ENCODE results near the gene OR5V1.

OR5V1 gene

DNA sequence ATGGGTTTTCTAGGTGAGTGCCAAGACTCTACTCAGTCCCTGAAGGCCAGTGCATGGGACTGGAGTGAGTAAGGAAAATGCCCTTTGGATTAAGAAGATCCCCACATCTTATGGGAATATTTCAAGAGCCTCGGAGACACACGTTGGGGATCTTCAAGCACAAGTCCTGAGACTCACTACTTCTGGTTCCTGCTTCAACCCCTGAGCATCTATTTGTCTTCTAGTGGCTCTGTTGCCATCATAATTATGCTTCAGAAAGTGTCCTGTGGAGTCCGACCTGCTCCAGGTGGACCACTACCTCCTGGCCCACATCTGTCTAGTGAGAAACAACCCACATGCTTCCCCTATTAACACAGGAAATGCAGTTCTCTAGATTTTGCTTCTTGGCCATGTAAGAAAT is at the start of gene OR5V1:
Gene OR5V1 (minus strand): TSS at position 101 of the 400 bp plus-strand sequence. CDS start 12,670 bp downstream, outside the sequence.
- no peak within 1 kb of the TSS for H3K4me3 ChIP-seq (ENCODE audit: low read depth, low read length)
- DNase-seq (ENCODE audit: low read depth) = no peak
- TF ChIP-seq POLR2A (IDR thresholded peaks at IDR 0.05; ENCODE audit: extremely low read depth, insufficient read length) (no peak), MYC (IDR thresholded peaks at IDR 0.05; ENCODE audit: low read depth, low read length) (no peak)
- TF ChIP-seq, protein P1, sequence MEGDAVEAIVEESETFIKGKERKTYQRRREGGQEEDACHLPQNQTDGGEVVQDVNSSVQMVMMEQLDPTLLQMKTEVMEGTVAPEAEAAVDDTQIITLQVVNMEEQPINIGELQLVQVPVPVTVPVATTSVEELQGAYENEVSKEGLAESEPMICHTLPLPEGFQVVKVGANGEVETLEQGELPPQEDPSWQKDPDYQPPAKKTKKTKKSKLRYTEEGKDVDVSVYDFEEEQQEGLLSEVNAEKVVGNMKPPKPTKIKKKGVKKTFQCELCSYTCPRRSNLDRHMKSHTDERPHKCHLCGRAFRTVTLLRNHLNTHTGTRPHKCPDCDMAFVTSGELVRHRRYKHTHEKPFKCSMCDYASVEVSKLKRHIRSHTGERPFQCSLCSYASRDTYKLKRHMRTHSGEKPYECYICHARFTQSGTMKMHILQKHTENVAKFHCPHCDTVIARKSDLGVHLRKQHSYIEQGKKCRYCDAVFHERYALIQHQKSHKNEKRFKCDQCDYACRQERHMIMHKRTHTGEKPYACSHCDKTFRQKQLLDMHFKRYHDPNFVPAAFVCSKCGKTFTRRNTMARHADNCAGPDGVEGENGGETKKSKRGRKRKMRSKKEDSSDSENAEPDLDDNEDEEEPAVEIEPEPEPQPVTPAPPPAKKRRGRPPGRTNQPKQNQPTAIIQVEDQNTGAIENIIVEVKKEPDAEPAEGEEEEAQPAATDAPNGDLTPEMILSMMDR (IDR thresholded peaks at IDR 0.05; ENCODE audit: low read depth, low read length) = no peak
- TF ChIP-seq, protein P2, sequence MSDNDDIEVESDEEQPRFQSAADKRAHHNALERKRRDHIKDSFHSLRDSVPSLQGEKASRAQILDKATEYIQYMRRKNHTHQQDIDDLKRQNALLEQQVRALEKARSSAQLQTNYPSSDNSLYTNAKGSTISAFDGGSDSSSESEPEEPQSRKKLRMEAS (IDR thresholded peaks at IDR 0.05; ENCODE audit: low read depth, low read length) = no peak

DNA sequence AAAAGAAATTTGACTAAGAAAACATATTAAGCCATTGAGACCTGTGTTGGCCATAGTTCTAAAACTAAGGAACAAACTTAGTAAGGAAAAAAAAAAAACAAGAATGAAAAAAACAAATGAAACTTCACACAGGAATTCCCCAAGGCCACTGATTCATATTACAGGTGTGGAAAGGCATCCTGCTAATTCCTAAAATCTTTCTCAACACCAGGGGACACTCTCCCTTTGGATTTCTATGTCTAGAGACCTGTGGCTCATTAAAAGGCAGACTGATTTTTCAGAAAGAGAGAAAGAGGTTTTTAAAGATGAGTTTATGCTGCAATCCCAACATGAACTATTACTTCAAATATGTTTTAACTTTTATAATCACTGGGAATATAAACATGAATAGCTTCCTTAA is 45.9 kb upstream of the OR5V1 start, which contains the start of gene OR12D1:
Gene OR12D1 (plus strand): TSS at position 341 of the 400 bp plus-strand sequence.
- H3K4me3 ChIP-seq (ENCODE audit: low read depth, low read length) = no peak within 1 kb of the TSS
- no peak for DNase-seq (ENCODE audit: low read depth)
- TF ChIP-seq MYC (IDR thresholded peaks at IDR 0.05; ENCODE audit: low read depth, low read length) = no peak
- no peak for TF ChIP-seq POLR2A (IDR thresholded peaks at IDR 0.05; ENCODE audit: extremely low read depth, insufficient read length)
- TF ChIP-seq, protein P1 (IDR thresholded peaks at IDR 0.05; ENCODE audit: low read depth, low read length) = no peak
- TF ChIP-seq, protein P2 (IDR thresholded peaks at IDR 0.05; ENCODE audit: low read depth, low read length) = no peak

DNA sequence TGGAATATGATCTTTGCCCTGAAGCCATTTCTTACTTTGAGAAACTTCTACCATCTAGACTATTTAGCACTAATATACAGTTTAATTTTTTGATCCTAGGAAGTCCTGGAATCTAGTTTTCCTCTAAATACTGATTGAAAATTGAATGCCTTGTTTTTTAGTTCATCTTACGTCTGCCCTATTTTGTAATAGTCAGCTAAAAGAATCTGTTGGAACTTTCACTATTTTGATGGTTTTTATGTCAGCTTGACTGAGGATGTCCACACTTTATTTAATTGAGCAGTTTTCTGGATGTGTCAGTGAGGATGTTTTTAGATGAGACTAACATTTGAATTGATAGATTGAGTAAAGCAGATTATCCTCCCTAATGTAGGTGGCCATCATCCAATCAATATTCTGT is 35.1 kb upstream of the OR5V1 start:
- no peak overlapping the region for H3K4me3 ChIP-seq (ENCODE audit: low read depth, low read length)
- no peak for DNase-seq (ENCODE audit: low read depth)
- TF ChIP-seq, protein P1 (IDR thresholded peaks at IDR 0.05; ENCODE audit: low read depth, low read length) = no peak
- TF ChIP-seq, protein P2 (IDR thresholded peaks at IDR 0.05; ENCODE audit: low read depth, low read length) = no peak
- TF ChIP-seq MYC (IDR thresholded peaks at IDR 0.05; ENCODE audit: low read depth, low read length) (no peak), POLR2A (IDR thresholded peaks at IDR 0.05; ENCODE audit: extremely low read depth, insufficient read length) (no peak)

DNA sequence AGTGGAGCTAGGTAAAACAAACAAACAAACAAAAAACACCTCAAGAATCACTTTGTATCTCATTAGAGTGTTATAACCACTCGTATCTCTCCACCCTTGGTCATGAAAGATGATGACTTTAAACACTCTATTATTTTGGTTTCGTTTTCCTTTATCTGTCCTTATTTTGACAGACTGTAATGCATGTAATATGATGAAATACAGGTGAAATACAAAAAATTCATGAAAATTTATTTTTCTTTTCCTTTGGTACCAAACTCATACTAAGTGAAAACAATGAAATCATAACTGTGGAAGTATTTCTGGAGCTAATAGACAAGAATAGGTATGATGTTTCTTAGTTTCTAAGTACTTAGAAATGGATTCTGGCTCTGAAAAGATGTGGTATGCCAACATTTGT is 30.9 kb upstream of the OR5V1 start:
- no peak overlapping the region for H3K4me3 ChIP-seq (ENCODE audit: low read depth, low read length)
- DNase-seq (ENCODE audit: low read depth) = no peak
- TF ChIP-seq POLR2A (IDR thresholded peaks at IDR 0.05; ENCODE audit: extremely low read depth, insufficient read length) (no peak), MYC (IDR thresholded peaks at IDR 0.05; ENCODE audit: low read depth, low read length) (no peak)
- TF ChIP-seq, protein P2 (IDR thresholded peaks at IDR 0.05; ENCODE audit: low read depth, low read length) = no peak
- TF ChIP-seq, protein P1 (IDR thresholded peaks at IDR 0.05; ENCODE audit: low read depth, low read length) = no peak

DNA sequence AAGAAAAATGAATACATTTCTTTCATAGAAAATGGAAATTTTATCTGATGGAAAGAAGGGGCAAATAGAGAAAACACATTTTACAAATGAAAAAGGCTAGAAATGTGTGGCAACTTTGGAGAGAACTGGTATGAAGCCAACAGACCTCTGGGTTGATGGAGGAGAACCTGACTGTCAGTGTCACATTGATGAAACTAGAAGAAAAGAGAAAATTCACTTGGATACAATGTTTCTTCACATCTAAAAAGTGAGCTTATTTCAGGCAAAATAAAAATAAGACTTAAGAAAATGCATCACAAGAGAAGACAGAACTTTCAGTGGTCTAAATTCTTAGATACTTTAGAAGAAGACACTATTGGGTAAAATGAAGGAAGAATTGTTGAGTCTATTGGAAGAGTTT is 26.7 kb upstream of the OR5V1 start, which contains the start of gene OR12D2:
Gene OR12D2 (plus strand): TSS at position 301 of the 400 bp plus-strand sequence. CDS start 1,069 bp downstream, outside the sequence.
- DNase-seq (ENCODE audit: low read depth) = no peak
- no peak within 1 kb of the TSS for H3K4me3 ChIP-seq (ENCODE audit: low read depth, low read length)
- TF ChIP-seq MYC (IDR thresholded peaks at IDR 0.05; ENCODE audit: low read depth, low read length) = no peak
- TF ChIP-seq, protein P1 (IDR thresholded peaks at IDR 0.05; ENCODE audit: low read depth, low read length) = no peak
- TF ChIP-seq, protein P2 (IDR thresholded peaks at IDR 0.05; ENCODE audit: low read depth, low read length) = no peak
